GM12878 (cell line): ENCODE measurements around the gene TMEM106A. TPM values are rescaled to one million over a fixed set of nuclear protein-coding genes. Genes with fewer than 3 reads are reported as not detected.

Experiments
- ATF7 ChIP-seq: fragments of 450-650 bp; IDR thresholded peaks from 2 replicates; pipeline ENCODE4 v1.6.1; 2016; ENCODE audit warnings: low read depth, mild to moderate bottlenecking
- CEBPB ChIP-seq, 2 experiments: fragments of 150-350 bp in 1 of 2; IDR thresholded peaks; 2 replicates each; pipeline ENCODE4 v1.6.1; 2012 to 2014; ENCODE audit warnings: low read depth in 2 of 2, low read length in 2 of 2, borderline replicate concordance in 1 of 2, inconsistent platforms in 1 of 2
- FOS ChIP-seq: IDR thresholded peaks from 3 replicates; pipeline ENCODE4 v1.6.1; 2011; ENCODE audit warnings: borderline replicate concordance; ENCODE audit not compliant: insufficient read length; ENCODE audit errors: extremely low read depth
- HCFC1 ChIP-seq: fragments of 150-350 bp; IDR thresholded peaks from 2 replicates; pipeline ENCODE4 v1.6.1; 2014; ENCODE audit warnings: low read length
- LARP7 ChIP-seq: fragments of 450-650 bp; IDR thresholded peaks from 2 replicates; pipeline ENCODE4 v1.6.1; 2017; ENCODE audit warnings: mild to moderate bottlenecking
- MEF2B ChIP-seq: fragments of 450-650 bp; IDR thresholded peaks from 2 replicates; pipeline ENCODE4 v1.6.1; 2018; ENCODE audit warnings: mild to moderate bottlenecking, moderate library complexity; ENCODE audit not compliant: partially characterized antibody, poor library complexity, severe bottlenecking
- NR2F1 ChIP-seq: fragments of 450-650 bp; conservative IDR thresholded peaks from 2 replicates; pipeline ENCODE4 v1.6.1; 2017; ENCODE audit warnings: mild to moderate bottlenecking
- RELA ChIP-seq: fragments of 450-650 bp; IDR thresholded peaks from 2 replicates; pipeline ENCODE4 v1.8.0; 2014; ENCODE audit warnings: borderline replicate concordance; ENCODE audit not compliant: partially characterized antibody
- RUNX3 ChIP-seq: IDR thresholded peaks from 2 replicates; pipeline ENCODE4 v1.6.1; 2012; ENCODE audit warnings: low read length, inconsistent platforms
- SUPT20H ChIP-seq: IDR thresholded peaks from 2 replicates; pipeline ENCODE4 v1.6.1; 2011; ENCODE audit warnings: low read depth, mild to moderate bottlenecking, low read length, moderate library complexity, borderline replicate concordance; ENCODE audit not compliant: control insufficient read depth
- TCF3 ChIP-seq: IDR thresholded peaks from 2 replicates; pipeline ENCODE4 v1.6.1; 2012; ENCODE audit warnings: low read depth, mild to moderate bottlenecking, low read length, borderline replicate concordance; ENCODE audit not compliant: insufficient read depth
- WRNIP1 ChIP-seq: IDR thresholded peaks from 2 replicates; pipeline ENCODE4 v1.6.1; 2011; ENCODE audit warnings: low read depth, low read length, improper control_type of control experiment, borderline replicate concordance
- ZNF217 ChIP-seq: fragments of 450-650 bp; IDR thresholded peaks from 2 replicates; pipeline ENCODE4 v1.6.1; 2017; ENCODE audit warnings: antibody characterized with exemption, mild to moderate bottlenecking
- ZNF274 ChIP-seq: IDR thresholded peaks from one replicate; pipeline ENCODE4 v1.8.0; 2011; ENCODE audit not compliant: insufficient read length, insufficient read depth
- ZNF384 ChIP-seq: IDR thresholded peaks from 2 replicates; pipeline ENCODE4 v1.6.1; 2012; ENCODE audit warnings: low read depth, mild to moderate bottlenecking, low read length, improper control_type of control experiment, borderline replicate concordance
- polyA plus RNA-seq, 11 experiments: library from polyadenylated mRNA; depleted of rRNA in 4 of 11; unstranded in 6 of 11; stranded (reverse) in 5 of 11; fragments of >200 nt; fragmentation: Nextera tagmentation in 4 of 11; fragmentation: Illumina TruSeq in 1 of 11; extraction: Ambion mirVana in 4 of 11; extraction: Trizol in 1 of 11; gene quantifications; 1 replicate in 1 of 11; 2 replicates in 10 of 11; pipeline versions ENCODE4 v1.2.1 to v1.2.3, GENCODE V29; 2011 to 2016; ENCODE audit warnings: inconsistent platforms in 2 of 11, missing spikeins in 2 of 11, low read depth in 1 of 11
- total RNA-seq, 4 experiments: library from RNA; depleted of rRNA in 3 of 4; stranded (reverse); fragments of >200 nt in 3 of 4; fragmentation: Illumina TruSeq in 1 of 4; extraction: Trizol in 1 of 4; gene quantifications; 2 replicates each; pipeline versions ENCODE4 v1.2.1 to v1.2.3, GENCODE V29; 2013 to 2021
- TF ChIP-seq, protein P1 (sequence below): fragments of 450-650 bp; IDR thresholded peaks from 2 replicates; pipeline ENCODE4 v1.6.1; 2014; ENCODE audit warnings: mild to moderate bottlenecking
- TF ChIP-seq, protein P2 (sequence below): fragments of 450-650 bp; IDR thresholded peaks from 2 replicates; pipeline ENCODE4 v1.6.1; 2018; ENCODE audit warnings: mild to moderate bottlenecking, low read depth, moderate library complexity; ENCODE audit not compliant: partially characterized antibody
- TF ChIP-seq, protein P3 (sequence below): fragments of 450-650 bp; conservative IDR thresholded peaks from 2 replicates; pipeline ENCODE4 v1.6.1; 2017; ENCODE audit warnings: mild to moderate bottlenecking, moderate library complexity
- TF ChIP-seq, protein P4 (sequence below): fragments of 450-650 bp; formaldehyde crosslinking; IDR thresholded peaks from 2 replicates; pipeline ENCODE4 v1.5.0; 2022; ENCODE audit warnings: mild to moderate bottlenecking, missing genetic modification characterization

Gene TMEM106A
- total and polyA plus RNA-seq, 10 of the 15 experiments (the other 5 are each of a cell fraction or from before 2014, with no cell fraction given) = 2.3 to 18.7 (median 9.3) TPM

DNA sequence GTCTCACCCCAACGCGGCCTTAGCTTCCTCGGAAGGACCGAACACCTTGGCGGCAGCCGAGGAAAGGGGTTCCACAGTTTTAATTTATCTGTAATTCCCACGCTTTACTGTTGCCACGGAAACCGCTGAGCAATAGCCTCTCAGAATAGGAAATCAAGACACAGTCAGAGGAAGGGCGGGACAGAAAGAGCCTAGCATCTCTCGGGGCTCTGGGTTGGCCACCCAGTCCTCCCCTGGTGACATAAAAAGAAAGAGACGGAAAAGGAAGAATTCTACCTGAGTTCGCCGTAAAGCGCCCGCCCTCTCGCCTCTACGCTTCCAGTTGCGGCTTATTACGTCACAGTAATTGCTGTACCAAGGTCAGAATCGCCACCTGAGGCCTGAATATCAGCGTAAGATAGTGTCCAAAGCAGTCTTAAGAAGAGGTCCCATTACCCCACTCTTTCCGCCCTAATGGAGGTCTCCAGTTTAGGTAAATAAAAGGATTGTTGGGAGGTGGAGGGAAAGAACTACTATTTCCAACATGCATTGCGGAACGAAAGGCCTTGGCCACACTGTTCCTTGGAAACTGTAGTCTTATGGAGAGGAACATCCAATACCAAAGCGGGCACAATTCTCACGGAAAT lies 41.4 kb upstream of the TMEM106A start (continued):
- TF ChIP-seq MEF2B (peak; percentile 22), RUNX3 (peak; percentile 70), WRNIP1 (no peak), SUPT20H (no peak), ZNF274 (no peak), FOS (no peak), LARP7 (peak; percentile 38; the same call in 1 of the 2 replicates), CEBPB (IDR thresholded peaks at IDR 0.05; ENCODE audit: borderline replicate concordance in 1 of 2, low read depth in 2 of 2, low read length in 2 of 2) (no peak), ATF7 (peak; percentile 98), RELA (peak; percentile 33), NR2F1 (peak; percentile 85), HCFC1 (peak; percentile 67), ZNF384 (no peak), TCF3 (no peak), ZNF217 (peak; percentile 40; the same call in 1 of the 2 replicates)
- TF ChIP-seq, protein P1, sequence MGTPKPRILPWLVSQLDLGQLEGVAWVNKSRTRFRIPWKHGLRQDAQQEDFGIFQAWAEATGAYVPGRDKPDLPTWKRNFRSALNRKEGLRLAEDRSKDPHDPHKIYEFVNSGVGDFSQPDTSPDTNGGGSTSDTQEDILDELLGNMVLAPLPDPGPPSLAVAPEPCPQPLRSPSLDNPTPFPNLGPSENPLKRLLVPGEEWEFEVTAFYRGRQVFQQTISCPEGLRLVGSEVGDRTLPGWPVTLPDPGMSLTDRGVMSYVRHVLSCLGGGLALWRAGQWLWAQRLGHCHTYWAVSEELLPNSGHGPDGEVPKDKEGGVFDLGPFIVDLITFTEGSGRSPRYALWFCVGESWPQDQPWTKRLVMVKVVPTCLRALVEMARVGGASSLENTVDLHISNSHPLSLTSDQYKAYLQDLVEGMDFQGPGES = peak; percentile 38; the same call in 1 of the 2 replicates
- TF ChIP-seq, protein P2, sequence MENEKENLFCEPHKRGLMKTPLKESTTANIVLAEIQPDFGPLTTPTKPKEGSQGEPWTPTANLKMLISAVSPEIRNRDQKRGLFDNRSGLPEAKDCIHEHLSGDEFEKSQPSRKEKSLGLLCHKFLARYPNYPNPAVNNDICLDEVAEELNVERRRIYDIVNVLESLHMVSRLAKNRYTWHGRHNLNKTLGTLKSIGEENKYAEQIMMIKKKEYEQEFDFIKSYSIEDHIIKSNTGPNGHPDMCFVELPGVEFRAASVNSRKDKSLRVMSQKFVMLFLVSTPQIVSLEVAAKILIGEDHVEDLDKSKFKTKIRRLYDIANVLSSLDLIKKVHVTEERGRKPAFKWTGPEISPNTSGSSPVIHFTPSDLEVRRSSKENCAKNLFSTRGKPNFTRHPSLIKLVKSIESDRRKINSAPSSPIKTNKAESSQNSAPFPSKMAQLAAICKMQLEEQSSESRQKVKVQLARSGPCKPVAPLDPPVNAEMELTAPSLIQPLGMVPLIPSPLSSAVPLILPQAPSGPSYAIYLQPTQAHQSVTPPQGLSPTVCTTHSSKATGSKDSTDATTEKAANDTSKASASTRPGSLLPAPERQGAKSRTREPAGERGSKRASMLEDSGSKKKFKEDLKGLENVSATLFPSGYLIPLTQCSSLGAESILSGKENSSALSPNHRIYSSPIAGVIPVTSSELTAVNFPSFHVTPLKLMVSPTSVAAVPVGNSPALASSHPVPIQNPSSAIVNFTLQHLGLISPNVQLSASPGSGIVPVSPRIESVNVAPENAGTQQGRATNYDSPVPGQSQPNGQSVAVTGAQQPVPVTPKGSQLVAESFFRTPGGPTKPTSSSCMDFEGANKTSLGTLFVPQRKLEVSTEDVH = peak; percentile 88
- TF ChIP-seq, protein P3, sequence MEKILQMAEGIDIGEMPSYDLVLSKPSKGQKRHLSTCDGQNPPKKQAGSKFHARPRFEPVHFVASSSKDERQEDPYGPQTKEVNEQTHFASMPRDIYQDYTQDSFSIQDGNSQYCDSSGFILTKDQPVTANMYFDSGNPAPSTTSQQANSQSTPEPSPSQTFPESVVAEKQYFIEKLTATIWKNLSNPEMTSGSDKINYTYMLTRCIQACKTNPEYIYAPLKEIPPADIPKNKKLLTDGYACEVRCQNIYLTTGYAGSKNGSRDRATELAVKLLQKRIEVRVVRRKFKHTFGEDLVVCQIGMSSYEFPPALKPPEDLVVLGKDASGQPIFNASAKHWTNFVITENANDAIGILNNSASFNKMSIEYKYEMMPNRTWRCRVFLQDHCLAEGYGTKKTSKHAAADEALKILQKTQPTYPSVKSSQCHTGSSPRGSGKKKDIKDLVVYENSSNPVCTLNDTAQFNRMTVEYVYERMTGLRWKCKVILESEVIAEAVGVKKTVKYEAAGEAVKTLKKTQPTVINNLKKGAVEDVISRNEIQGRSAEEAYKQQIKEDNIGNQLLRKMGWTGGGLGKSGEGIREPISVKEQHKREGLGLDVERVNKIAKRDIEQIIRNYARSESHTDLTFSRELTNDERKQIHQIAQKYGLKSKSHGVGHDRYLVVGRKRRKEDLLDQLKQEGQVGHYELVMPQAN = peak; percentile 98
- TF ChIP-seq, protein P4, sequence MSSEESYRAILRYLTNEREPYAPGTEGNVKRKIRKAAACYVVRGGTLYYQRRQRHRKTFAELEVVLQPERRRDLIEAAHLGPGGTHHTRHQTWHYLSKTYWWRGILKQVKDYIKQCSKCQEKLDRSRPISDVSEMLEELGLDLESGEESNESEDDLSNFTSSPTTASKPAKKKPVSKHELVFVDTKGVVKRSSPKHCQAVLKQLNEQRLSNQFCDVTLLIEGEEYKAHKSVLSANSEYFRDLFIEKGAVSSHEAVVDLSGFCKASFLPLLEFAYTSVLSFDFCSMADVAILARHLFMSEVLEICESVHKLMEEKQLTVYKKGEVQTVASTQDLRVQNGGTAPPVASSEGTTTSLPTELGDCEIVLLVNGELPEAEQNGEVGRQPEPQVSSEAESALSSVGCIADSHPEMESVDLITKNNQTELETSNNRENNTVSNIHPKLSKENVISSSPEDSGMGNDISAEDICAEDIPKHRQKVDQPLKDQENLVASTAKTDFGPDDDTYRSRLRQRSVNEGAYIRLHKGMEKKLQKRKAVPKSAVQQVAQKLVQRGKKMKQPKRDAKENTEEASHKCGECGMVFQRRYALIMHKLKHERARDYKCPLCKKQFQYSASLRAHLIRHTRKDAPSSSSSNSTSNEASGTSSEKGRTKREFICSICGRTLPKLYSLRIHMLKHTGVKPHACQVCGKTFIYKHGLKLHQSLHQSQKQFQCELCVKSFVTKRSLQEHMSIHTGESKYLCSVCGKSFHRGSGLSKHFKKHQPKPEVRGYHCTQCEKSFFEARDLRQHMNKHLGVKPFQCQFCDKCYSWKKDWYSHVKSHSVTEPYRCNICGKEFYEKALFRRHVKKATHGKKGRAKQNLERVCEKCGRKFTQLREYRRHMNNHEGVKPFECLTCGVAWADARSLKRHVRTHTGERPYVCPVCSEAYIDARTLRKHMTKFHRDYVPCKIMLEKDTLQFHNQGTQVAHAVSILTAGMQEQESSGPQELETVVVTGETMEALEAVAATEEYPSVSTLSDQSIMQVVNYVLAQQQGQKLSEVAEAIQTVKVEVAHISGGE = no peak
